Heart right ventricle (tissue), 16 donors: ENCODE measurements around the gene CPN2. TPM values are rescaled to one million over a fixed set of nuclear protein-coding genes. Genes with fewer than 3 reads are reported as not detected.
A peak's percentile ranks its signal among the peaks of the same experiment; 100 is the strongest.

ENCODE experiments used
- ATAC-seq, 8 donors: fragments of 200-7000 bp; cut with Tn5 transposase; one replicate each; pipeline ENCODE4 v1.9.1; 2020; ENCODE audit warnings: mild to moderate bottlenecking in 8 of 8, moderate library complexity in 8 of 8, moderate number of reproducible peaks in 1 of 8
- DNase-seq, 2 donors: peaks; one replicate each; pipeline ENCODE4 v3.0.0-alpha.2; 2020
- H3K27ac ChIP-seq, 10 donors: fragments of 200-600 bp; sonication (generic) in 2 of 10; one replicate each; pipeline versions ENCODE4 v1.5.0 to v1.8.0; 2020 to 2022; ENCODE audit warnings: mild to moderate bottlenecking in 3 of 10
- H3K27me3 ChIP-seq, 7 donors: fragments of 200-600 bp; one replicate each; pipeline ENCODE4 v1.8.0; 2021 to 2022; ENCODE audit warnings: mild to moderate bottlenecking in 2 of 7
- H3K36me3 ChIP-seq, 9 donors: fragments of 200-600 bp; sonication (generic) in 1 of 9; one replicate each; pipeline versions ENCODE4 v1.5.0 to v1.8.0; 2020 to 2022; ENCODE audit warnings: mild to moderate bottlenecking in 2 of 9
- H3K4me1 ChIP-seq, 9 donors: fragments of 200-600 bp; sonication (generic) in 1 of 9; one replicate each; pipeline versions ENCODE4 v1.5.0 to v1.8.0; 2020 to 2022; ENCODE audit warnings: mild to moderate bottlenecking in 4 of 9
- H3K4me3 ChIP-seq, 10 donors: fragments of 200-600 bp; sonication (generic) in 2 of 10; one replicate each; pipeline versions ENCODE4 v1.5.0 to v1.8.0; 2020 to 2022; ENCODE audit warnings: mild to moderate bottlenecking in 7 of 10, moderate library complexity in 2 of 10
- H3K9me3 ChIP-seq, 11 donors: fragments of 200-600 bp in 10 of 11; sonication (generic) in 2 of 11; one replicate each; pipeline versions ENCODE4 v1.5.0 to v1.8.0; 2013 to 2022; ENCODE audit warnings: mild to moderate bottlenecking in 2 of 11, control low read depth in 1 of 11, moderate library complexity in 1 of 11
- CTCF ChIP-seq, 9 donors: fragments of 200-600 bp; sonication (generic) in 2 of 9; IDR thresholded peaks; one replicate each; pipeline versions ENCODE4 v1.5.0 to v1.8.0; 2021 to 2022; ENCODE audit warnings: antibody characterized with exemption in 9 of 9, mild to moderate bottlenecking in 5 of 9, moderate library complexity in 1 of 9
- WGBS, 2 donors: extraction: QIAGEN DNeasy Blood & Tissue Kit; methylation state at CpG; one replicate each; pipeline ENCODE4 v1.1.7; 2013; ENCODE audit warnings: inconsistent platforms in 1 of 2; 5-methylcytosine and 5-hydroxymethylcytosine counted together
- intact Hi-C, 10 donors: fragments of 100-400 bp; cut with DNase I; formaldehyde crosslinking; loops; one replicate each; pipeline versions ENCODE4 v1.11.1 to v1.14.2; 2022
- long read RNA-seq, 3 donors: library from polyadenylated mRNA; unstranded; transcript quantifications; one replicate each; pipeline ENCODE4 v2.0.0, GENCODE V29; 2020 to 2021
- polyA plus RNA-seq, 2 donors: library from polyadenylated mRNA; stranded (reverse); fragments of 200-250 nt; gene quantifications; one replicate each; pipeline ENCODE4 v1.2.3, GENCODE V29; 2013
- total RNA-seq, 10 donors: library from RNA; stranded (reverse); fragmentation: NEBNext Ultra II Directional in 3 of 10; extraction: Animal tissue kit (Norgen Biotek cat#: 25700) in 3 of 10; gene quantifications; one replicate each; pipeline versions ENCODE4 v1.2.1 to v1.2.4, GENCODE V29; 2021 to 2023
- donor health status: Arrhythmogenic right ventricular cardiomyopathy.
- donor health status: ischemic (EF 13 %, LVEDD 7.1; RV severe dilation, severe dysfunction).
- donor health status: healthy with polysubstance abuse.
- donor health status: DM: no; HTN: yes; CAD: no.
- donor health status: DM: no; HTN: no; CAD: no.
- donor health status: ischemic (EF 25% LVEDD 6.9; RV normal size, moderate dysfunction).
- donor health status: ischemic (EF 25% LVEDD 5.7; RV mildly dilated, moderate dysfunction).
- donor health status: healthy.
- donor health status: DM: yes; HTN: yes; CAD: no.
- donor health status: Ischemic cardiomyopathy.
- donor health status: ischemic (EF 35%, LVEDD 5.7; RV mildly dilated, moderate dysfunction).
- donor health status: nonischemic (EF 11% LVEDD 7.7; RV severe dilation, severe dysfunction).
- donor health status: DM: yes; HTN: yes; CAD: no.
- donor health status: PGD.
- donor health status: ischemic (EF 29% LVEDD 5.4; RV normal size, mild dysfunction).
- donor health status: nonischemic (EF 23%, LVEDD 6.1; RV moderate dilation, normal function).

Gene CPN2
- total RNA-seq (1 to 10 TPM in 9 of 10 donors, under 1 TPM in 1; 0.87 to 4.5 (median 1.6) TPM), polyA plus RNA-seq (under 1 TPM; 0.12 to 0.51 TPM)
- long read RNA-seq, donor 1, partial matches to known transcripts = 0 of 1 reads
- long read RNA-seq, donor 1, other reads (novel, unspliced or antisense) = 1 of 1 reads
- long read RNA-seq, donor 2, partial matches to known transcripts = 0 of 2 reads
- long read RNA-seq, donor 2, other reads (novel, unspliced or antisense) = 1 of 2 reads
- long read RNA-seq, donor 3, partial matches to known transcripts = 0 of 4 reads
- long read RNA-seq, donor 3, other reads (novel, unspliced or antisense) = 2 of 4 reads

DNA sequence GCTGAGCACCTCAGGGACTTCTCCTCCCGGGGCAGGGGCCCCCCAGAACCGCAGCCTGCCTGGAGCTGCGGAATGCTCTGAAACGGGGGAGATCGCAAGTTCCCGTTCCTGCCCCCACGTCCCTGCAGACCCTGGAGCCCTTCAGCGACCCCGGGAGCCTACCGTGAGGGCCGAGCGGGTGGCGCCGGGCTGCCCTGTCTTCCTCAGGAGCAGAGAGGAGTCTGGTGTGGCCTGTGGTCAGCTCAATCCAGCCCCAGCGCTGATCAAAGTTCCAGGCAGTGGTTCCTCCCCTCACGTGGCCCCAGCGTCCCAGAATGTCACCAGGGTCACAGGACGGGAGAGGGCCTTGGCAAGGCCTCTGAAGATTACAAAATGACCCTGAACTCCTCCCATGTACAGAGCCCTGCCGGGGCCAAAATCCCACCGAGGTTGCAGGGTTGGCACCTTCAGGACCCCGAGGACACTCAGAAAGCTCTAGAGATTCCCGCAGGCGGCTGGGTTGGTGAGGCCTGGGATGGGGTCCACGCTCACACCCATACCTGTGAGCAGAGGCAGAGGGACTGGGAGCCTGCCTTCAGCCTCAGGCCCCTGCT is at the start of gene CPN2:
Gene CPN2 (minus strand): TSS at position 249 of the 593 bp plus-strand sequence. CDS start 8,626 bp downstream, outside the sequence.
- peak in 4 of 8 donors; percentile 12 to 35 (median 29) for ATAC-seq
- no peak within 1 kb of the TSS for H3K4me3 ChIP-seq
- TF ChIP-seq CTCF (IDR thresholded peaks at IDR 0.05) = no peak
- no peaks in the 10 kb centered on the region for H3K9me3 ChIP-seq
- no peaks in the 10 kb centered on the region for H3K4me1 ChIP-seq
- 89 to 90% methylated on average over 24 of the region's 24 CpGs for WGBS, 2 donors
- DNase-seq = no peak
- H3K27me3 ChIP-seq = peaks cover 0 to 1% (median 0%) of the 10 kb centered on the region in 7 donors
- intact Hi-C loops = no loop called here
- no peak within 1 kb of the TSS for H3K27ac ChIP-seq
- no peaks in the 10 kb centered on the region for H3K36me3 ChIP-seq

DNA sequence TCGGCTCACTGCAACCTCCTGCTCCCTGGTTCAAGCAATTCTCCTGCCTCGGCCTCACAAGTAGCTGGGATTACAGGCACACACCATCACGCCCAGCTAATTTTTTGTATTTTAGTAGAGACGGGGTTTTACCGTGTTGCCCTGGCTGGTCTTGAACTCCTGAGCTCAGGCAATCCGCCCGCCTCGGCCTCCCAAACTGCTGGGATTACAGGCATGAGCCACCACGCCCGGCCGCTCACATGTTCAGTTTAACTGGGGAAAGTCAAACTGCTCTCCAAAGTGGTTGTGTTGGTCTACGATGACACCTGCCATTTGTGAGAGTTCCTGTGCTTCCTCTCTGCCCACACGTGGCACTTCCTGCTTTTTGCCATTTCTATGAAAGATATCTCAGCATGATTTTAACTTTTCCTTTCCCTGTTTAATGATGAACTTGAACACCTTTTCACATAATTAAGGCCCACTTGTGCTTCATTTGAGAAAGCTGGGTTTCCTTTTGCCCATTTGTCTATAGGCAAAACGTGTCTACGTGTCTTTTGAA is 48.8 kb upstream of the CPN2 start:
- H3K9me3 ChIP-seq = no peaks in the 10 kb centered on the region
- no peak overlapping the region for H3K27ac ChIP-seq
- intact Hi-C loops = loop anchor here in 5 of 10 donors (5.0 to 10.0 kb wide), 6 partner anchors 63 to 735 kb away; no protein-coding TSS in a partner anchor
- no peak for DNase-seq
- peaks cover 0 to 21% (median 16%) of the 10 kb centered on the region in 9 donors for H3K4me1 ChIP-seq
- H3K36me3 ChIP-seq = peaks cover 0 to 23% (median 0%) of the 10 kb centered on the region in 9 donors
- no peak for ATAC-seq
- no peak for TF ChIP-seq CTCF (IDR thresholded peaks at IDR 0.05)
- peaks cover 0 to 52% (median 31%) of the 10 kb centered on the region in 7 donors for H3K27me3 ChIP-seq
- no peak overlapping the region for H3K4me3 ChIP-seq
- WGBS, 2 donors = 89 to 91% methylated on average over 15 of the region's 15 CpGs

- peaks cover 0 to 18% (median 0%) of the 10 kb centered on the region in 9 donors for H3K36me3 ChIP-seq
- intact Hi-C loops = loop anchor here in 1 of 10 donors (5.0 kb wide), 1 partner anchor 62 kb away; no protein-coding TSS in a partner anchor
- H3K9me3 ChIP-seq = no peaks in the 10 kb centered on the region
- no peak for TF ChIP-seq CTCF (IDR thresholded peaks at IDR 0.05)
- peak within 1 kb of the TSS in 8 of 10 donors; percentile 5 to 51 (median 37) for H3K4me3 ChIP-seq
- no peak for ATAC-seq
- DNase-seq = no peak
- H3K27ac ChIP-seq = peak within 1 kb of the TSS in 1 of 10 donors; percentile 6
- WGBS, 2 donors = 57 to 68% methylated on average over 2 of the region's 2 CpGs
- H3K27me3 ChIP-seq = peaks cover 0 to 56% (median 31%) of the 10 kb centered on the region in 7 donors
- H3K4me1 ChIP-seq = peaks cover 0 to 21% (median 16%) of the 10 kb centered on the region in 9 donors
Observed at GRCh38 chr3:194399166-194399565, 48.0 kb upstream of the CPN2 start, which contains the start of gene GP5. TSS of gene GP5 (minus strand) at chr3:194399266. CDS start at chr3:194398282, 984 bp downstream.

GRCh38 chr3:194397757-194398312 is 46.7 kb upstream of the CPN2 start:
- intact Hi-C loops = loop anchor here in 1 of 10 donors (5.0 kb wide), 1 partner anchor 61 kb away; no protein-coding TSS in a partner anchor

More at GRCh38 chr3:194397757-194398312, 46.7 kb upstream of the CPN2 start:
- Histone ChIP-seq H3K36me3 (peaks cover 0 to 6% (median 0%) of the 10 kb centered on the region in 9 donors), H3K27ac (peak overlapping the region in 1 of 10 donors; percentile 6), H3K9me3 (no peaks in the 10 kb centered on the region), H3K27me3 (peaks cover 0 to 66% (median 31%) of the 10 kb centered on the region in 7 donors), H3K4me1 (peaks cover 0 to 21% (median 16%) of the 10 kb centered on the region in 9 donors), H3K4me3 (peak overlapping the region in 8 of 10 donors; percentile 5 to 51 (median 37))
- DNase-seq = no peak
- WGBS, 2 donors = 5 to 6% methylated on average over 38 of the region's 38 CpGs
- peak; percentile 30 to 56 (median 40) for ATAC-seq
- TF ChIP-seq CTCF (IDR thresholded peaks at IDR 0.05) = no peak
